ENCODE data around the gene IGSF3. TPM values are rescaled to one million over a fixed set of nuclear protein-coding genes. Genes with fewer than 3 reads are reported as not detected.

Gene IGSF3
- total and polyA plus RNA-seq, 10 of the 15 experiments (the other 5 are each of a cell fraction or from before 2014, with no cell fraction given): 1.4 to 18.0 (median 9.6) TPM

DNA sequence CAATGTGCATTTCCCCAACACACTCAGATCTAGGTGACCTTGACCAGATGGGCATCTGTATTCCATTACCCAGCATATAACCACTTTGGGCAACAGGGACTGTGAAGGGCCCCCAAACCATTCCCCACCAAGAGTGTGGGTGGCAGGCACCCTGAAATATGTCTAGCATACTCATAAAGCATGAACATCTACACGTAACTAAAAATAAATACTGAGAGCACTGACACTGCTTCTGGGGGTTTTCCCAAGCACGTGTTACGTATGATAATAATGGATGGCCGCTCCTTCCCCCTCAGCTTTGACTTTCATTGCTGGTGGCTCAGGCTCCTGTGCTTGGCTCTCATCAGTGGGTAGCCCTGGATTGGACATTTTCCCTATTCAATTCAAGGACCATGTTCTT, 39.1 kb downstream of the IGSF3 start (continued):
- TF ChIP-seq, protein P1, sequence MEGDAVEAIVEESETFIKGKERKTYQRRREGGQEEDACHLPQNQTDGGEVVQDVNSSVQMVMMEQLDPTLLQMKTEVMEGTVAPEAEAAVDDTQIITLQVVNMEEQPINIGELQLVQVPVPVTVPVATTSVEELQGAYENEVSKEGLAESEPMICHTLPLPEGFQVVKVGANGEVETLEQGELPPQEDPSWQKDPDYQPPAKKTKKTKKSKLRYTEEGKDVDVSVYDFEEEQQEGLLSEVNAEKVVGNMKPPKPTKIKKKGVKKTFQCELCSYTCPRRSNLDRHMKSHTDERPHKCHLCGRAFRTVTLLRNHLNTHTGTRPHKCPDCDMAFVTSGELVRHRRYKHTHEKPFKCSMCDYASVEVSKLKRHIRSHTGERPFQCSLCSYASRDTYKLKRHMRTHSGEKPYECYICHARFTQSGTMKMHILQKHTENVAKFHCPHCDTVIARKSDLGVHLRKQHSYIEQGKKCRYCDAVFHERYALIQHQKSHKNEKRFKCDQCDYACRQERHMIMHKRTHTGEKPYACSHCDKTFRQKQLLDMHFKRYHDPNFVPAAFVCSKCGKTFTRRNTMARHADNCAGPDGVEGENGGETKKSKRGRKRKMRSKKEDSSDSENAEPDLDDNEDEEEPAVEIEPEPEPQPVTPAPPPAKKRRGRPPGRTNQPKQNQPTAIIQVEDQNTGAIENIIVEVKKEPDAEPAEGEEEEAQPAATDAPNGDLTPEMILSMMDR (IDR thresholded peaks at IDR 0.05 in 2 of 3, conservative IDR thresholded peaks at IDR 0.05 in 1 of 3; ENCODE audit: control insufficient read depth in 2 of 3, extremely low read depth in 1 of 3, insufficient read depth in 1 of 3, low read depth in 3 of 3, low read length in 3 of 3): no peak
- TF ChIP-seq TCF12 (IDR thresholded peaks at IDR 0.05; ENCODE audit: low read depth, low read length): 0 out of 2 replicates have a peak, but pooled peaks have one; percentile 22
- TF ChIP-seq SREBF1 (IDR thresholded peaks at IDR 0.05; ENCODE audit: low read length): no peak
- no peak for TF ChIP-seq NR2C1 (IDR thresholded peaks at IDR 0.05)
- TF ChIP-seq, protein P2, sequence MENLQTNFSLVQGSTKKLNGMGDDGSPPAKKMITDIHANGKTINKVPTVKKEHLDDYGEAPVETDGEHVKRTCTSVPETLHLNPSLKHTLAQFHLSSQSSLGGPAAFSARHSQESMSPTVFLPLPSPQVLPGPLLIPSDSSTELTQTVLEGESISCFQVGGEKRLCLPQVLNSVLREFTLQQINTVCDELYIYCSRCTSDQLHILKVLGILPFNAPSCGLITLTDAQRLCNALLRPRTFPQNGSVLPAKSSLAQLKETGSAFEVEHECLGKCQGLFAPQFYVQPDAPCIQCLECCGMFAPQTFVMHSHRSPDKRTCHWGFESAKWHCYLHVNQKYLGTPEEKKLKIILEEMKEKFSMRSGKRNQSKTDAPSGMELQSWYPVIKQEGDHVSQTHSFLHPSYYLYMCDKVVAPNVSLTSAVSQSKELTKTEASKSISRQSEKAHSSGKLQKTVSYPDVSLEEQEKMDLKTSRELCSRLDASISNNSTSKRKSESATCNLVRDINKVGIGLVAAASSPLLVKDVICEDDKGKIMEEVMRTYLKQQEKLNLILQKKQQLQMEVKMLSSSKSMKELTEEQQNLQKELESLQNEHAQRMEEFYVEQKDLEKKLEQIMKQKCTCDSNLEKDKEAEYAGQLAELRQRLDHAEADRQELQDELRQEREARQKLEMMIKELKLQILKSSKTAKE (IDR thresholded peaks at IDR 0.05; ENCODE audit: low read depth, poor library complexity, severe bottlenecking): peak; percentile 73
- TF ChIP-seq POU2F2 (IDR thresholded peaks at IDR 0.05; ENCODE audit: borderline replicate concordance, low read depth, low read length): peak; percentile 31; the same call in 1 of the 3 replicates
- no peak for TF ChIP-seq KAT2A (conservative IDR thresholded peaks at IDR 0.05; ENCODE audit: control insufficient read depth, low read depth, low read length)
- no peak for TF ChIP-seq HDAC2 (IDR thresholded peaks at IDR 0.05)
- no peak for TF ChIP-seq MXI1 (IDR thresholded peaks at IDR 0.05; ENCODE audit: low read depth, low read length)
- TF ChIP-seq EP300 (IDR thresholded peaks at IDR 0.05; ENCODE audit: borderline replicate concordance in 1 of 2, control insufficient read depth in 1 of 2, low read depth in 2 of 2, low read length in 2 of 2): 0 out of 4 replicates have a peak, but pooled peaks of 1 of the 2 experiments have one; percentile 62
- 0 out of 2 replicates have a peak, but pooled peaks have one; percentile 36 for TF ChIP-seq DPF2 (IDR thresholded peaks at IDR 0.05)
- peak; percentile 82 for TF ChIP-seq RUNX3 (IDR thresholded peaks at IDR 0.05; ENCODE audit: low read length)
- TF ChIP-seq BMI1 (IDR thresholded peaks at IDR 0.05; ENCODE audit: borderline replicate concordance): 0 out of 2 replicates have a peak, but pooled peaks have one; percentile 15
- TF ChIP-seq RAD21 (IDR thresholded peaks at IDR 0.05; ENCODE audit: insufficient read depth, low read depth, low read length): 0 out of 2 replicates have a peak, but pooled peaks have one; percentile 0
- no peak for TF ChIP-seq CBX5 (IDR thresholded peaks at IDR 0.05; ENCODE audit: low read depth)
- TF ChIP-seq TCF7 (IDR thresholded peaks at IDR 0.05; ENCODE audit: borderline replicate concordance): no peak
- peak; percentile 58 for TF ChIP-seq MTA2 (IDR thresholded peaks at IDR 0.05; ENCODE audit: low read depth)
- peak; percentile 79; the same call in 1 of the 2 replicates for TF ChIP-seq EED (IDR thresholded peaks at IDR 0.05; ENCODE audit: low read depth)
- TF ChIP-seq BHLHE40 (IDR thresholded peaks at IDR 0.05; ENCODE audit: borderline replicate concordance in 1 of 2, low read depth in 2 of 2, low read length in 1 of 2): peak; percentile 87 to 89
- TF ChIP-seq, protein P3, sequence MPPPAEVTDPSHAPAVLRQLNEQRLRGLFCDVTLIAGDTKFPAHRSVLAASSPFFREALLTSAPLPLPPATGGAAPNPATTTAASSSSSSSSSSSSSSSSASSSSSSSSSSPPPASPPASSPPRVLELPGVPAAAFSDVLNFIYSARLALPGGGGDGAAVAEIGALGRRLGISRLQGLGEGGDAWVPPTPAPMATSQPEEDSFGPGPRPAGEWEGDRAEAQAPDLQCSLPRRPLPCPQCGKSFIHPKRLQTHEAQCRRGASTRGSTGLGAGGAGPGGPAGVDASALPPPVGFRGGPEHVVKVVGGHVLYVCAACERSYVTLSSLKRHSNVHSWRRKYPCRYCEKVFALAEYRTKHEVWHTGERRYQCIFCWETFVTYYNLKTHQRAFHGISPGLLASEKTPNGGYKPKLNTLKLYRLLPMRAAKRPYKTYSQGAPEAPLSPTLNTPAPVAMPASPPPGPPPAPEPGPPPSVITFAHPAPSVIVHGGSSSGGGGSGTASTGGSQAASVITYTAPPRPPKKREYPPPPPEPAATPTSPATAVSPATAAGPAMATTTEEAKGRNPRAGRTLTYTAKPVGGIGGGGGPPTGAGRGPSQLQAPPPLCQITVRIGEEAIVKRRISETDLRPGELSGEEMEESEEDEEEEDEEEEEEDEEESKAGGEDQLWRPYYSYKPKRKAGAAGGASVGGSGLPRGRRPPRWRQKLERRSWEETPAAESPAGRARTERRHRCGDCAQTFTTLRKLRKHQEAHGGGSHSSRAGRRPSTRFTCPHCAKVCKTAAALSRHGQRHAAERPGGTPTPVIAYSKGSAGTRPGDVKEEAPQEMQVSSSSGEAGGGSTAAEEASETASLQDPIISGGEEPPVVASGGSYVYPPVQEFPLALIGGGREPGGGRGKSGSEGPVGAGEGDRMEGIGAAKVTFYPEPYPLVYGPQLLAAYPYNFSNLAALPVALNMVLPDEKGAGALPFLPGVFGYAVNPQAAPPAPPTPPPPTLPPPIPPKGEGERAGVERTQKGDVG (CRISPR knock-in tag; IDR thresholded peaks at IDR 0.05): no peak
- TF ChIP-seq TAF1 (IDR thresholded peaks at IDR 0.05; ENCODE audit: borderline replicate concordance, low read depth, low read length): no peak
